GM12872 (cell line): ENCODE measurements around the gene DNAAF8.

Experiments used
- CTCF ChIP-seq: IDR thresholded peaks from 3 replicates; pipeline ENCODE4 v1.5.1; 2011; ENCODE audit warnings: low read depth, mild to moderate bottlenecking, low read length, moderate library complexity; ENCODE audit not compliant: insufficient read depth

The DNAAF8 gene

GRCh38 chr16:4795181-4795827, 61.0 kb downstream of the DNAAF8 start, which contains the start of gene SMIM22:
TSS of gene SMIM22 (plus strand) at chr16:4795369. CDS start at chr16:4795735, 366 bp downstream.
- TF ChIP-seq CTCF = no peak

- no peak for TF ChIP-seq CTCF
These were observed 61.7 kb downstream of the DNAAF8 start for GRCh38 chr16:4795828-4796572.

- no peak for TF ChIP-seq CTCF
These were observed 62.9 kb downstream of the DNAAF8 start for GRCh38 chr16:4796982-4797804.

GRCh38 chr16:4797805-4798252, 63.5 kb downstream of the DNAAF8 start:
- TF ChIP-seq CTCF = no peak

GRCh38 chr16:4798456-4798855, 64.1 kb downstream of the DNAAF8 start:
- no peak for TF ChIP-seq CTCF
